ENCODE results near the gene HCAR2. TPM values are rescaled to one million over a fixed set of nuclear protein-coding genes. Genes with fewer than 3 reads are reported as not detected.
"Not testable (repeated sequence)": the region's sequence is repeated elsewhere in the genome, so short reads cannot be mapped to it uniquely, and the experiment has no call there.

HCAR2 gene
- total RNA-seq, 4 donors from 2014 or later: not detected

GRCh38 chr12:122659579-122659978, 43.6 kb downstream of the HCAR2 start:
- TF ChIP-seq CTCF (IDR thresholded peaks at IDR 0.05) (no peak), POLR2A (IDR thresholded peaks at IDR 0.05) (no peak)
- H3K9me3 ChIP-seq: no peaks in the 10 kb centered on the region
- no peak overlapping the region for H3K4me3 ChIP-seq
- DNase-seq: no peak
- no peak overlapping the region for H3K27ac ChIP-seq
- H3K36me3 ChIP-seq: no peaks in the 10 kb centered on the region
- H3K27me3 ChIP-seq: no peaks in the 10 kb centered on the region
- intact Hi-C loops (cut with DNase I; ENCODE audit: low total_unique reads): no loop called here
- H3K4me1 ChIP-seq: no peaks in the 10 kb centered on the region

DNA sequence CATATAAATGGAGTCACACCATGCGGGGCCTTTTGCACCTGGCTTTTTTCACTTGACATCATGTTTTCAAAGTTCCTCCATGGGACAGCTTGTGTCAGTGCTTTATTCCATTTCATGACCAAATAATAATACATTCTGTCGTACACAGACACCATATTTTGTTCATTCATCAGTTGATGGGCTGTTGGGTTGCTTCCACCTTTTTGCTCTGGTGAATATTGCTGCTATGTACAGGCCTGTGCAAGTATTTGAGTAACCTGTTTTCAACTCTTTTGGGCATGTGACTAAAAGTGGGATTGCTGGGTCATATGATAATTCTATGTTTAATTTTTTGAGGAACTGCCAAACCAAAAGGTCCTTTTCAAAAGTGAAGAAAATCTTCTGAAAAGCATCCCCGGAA, 46.9 kb downstream of the HCAR2 start:
- intact Hi-C loops (cut with DNase I; ENCODE audit: low total_unique reads): no loop called here
- Histone ChIP-seq H3K4me3 (no peak overlapping the region), H3K36me3 (no peaks in the 10 kb centered on the region), H3K9me3 (no peaks in the 10 kb centered on the region), H3K4me1 (no peaks in the 10 kb centered on the region), H3K27ac (no peak overlapping the region), H3K27me3 (no peaks in the 10 kb centered on the region)
- no peak for DNase-seq
- TF ChIP-seq CTCF (IDR thresholded peaks at IDR 0.05) (no peak), POLR2A (IDR thresholded peaks at IDR 0.05) (no peak)

DNA sequence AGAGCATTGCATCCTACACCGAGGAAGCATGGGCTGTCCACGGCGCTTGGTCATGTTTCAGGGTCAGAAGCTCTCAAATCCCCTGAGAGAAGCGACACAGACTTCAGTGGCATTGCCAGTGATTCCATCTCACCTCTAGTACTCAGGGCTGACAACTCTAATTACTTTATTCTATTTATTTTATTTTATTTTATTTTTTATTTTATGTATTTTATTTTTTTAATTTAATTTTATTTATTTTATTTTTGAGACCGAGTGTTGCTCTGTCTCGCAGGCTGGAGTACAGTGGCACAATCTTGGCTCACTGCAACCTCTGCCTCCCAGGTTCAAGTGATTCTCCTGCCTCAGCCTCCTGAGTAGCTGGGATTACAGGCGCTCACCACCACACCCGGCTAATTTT, 49.9 kb downstream of the HCAR2 start:
- H3K36me3 ChIP-seq; H3K9me3 ChIP-seq; H3K27me3 ChIP-seq; DNase-seq; H3K4me1 ChIP-seq; intact Hi-C loops (cut with DNase I; ENCODE audit: low total_unique reads); H3K27ac ChIP-seq; H3K4me3 ChIP-seq: not testable (repeated sequence)

- Histone ChIP-seq H3K4me1 (no peaks in the 10 kb centered on the region), H3K9me3 (no peaks in the 10 kb centered on the region), H3K36me3 (no peaks in the 10 kb centered on the region), H3K4me3 (no peak overlapping the region), H3K27me3 (no peaks in the 10 kb centered on the region), H3K27ac (no peak overlapping the region)
- no peak for TF ChIP-seq POLR2A (IDR thresholded peaks at IDR 0.05)
- no peak for TF ChIP-seq CTCF (IDR thresholded peaks at IDR 0.05)
- DNase-seq: no peak
- intact Hi-C loops (cut with DNase I; ENCODE audit: low total_unique reads): no loop called here
These were observed 51.5 kb downstream of the HCAR2 start for GRCh38 chr12:122651520-122652224.

Small RNA genes lying within 50 kb of the gene (small RNA-seq; reads per million reads assigned to genes)
- gene AC026333.2: not detected

Other genes starting within 250 kb of the HCAR2 start
- 10 to 100 TPM; 13.5 to 43.3 (median 25.8) TPM for gene ZCCHC8, start 202.4 kb downstream of the HCAR2 start, total RNA-seq
- 10 to 100 TPM; 51.2 to 83.2 (median 79.4) TPM for gene RSRC2, start 176.4 kb downstream of the HCAR2 start, total RNA-seq
- 10 to 100 TPM in 3 of 4 donors, 1 to 10 TPM in 1; 7.4 to 61.5 (median 13.9) TPM for gene KNTC1, start 176.1 kb downstream of the HCAR2 start, total RNA-seq
- gene HCAR3, start 13.5 kb upstream of the HCAR2 start, total RNA-seq: not detected
- gene HCAR1, start 27.5 kb upstream of the HCAR2 start, total RNA-seq: 1 to 10 TPM in 1 of 4 donors, under 1 TPM in 1, not detected in 2; 0.18 to 3.3 TPM
- 10 to 100 TPM; 13.1 to 50.0 (median 33.8) TPM for gene DENR, start 49.5 kb upstream of the HCAR2 start, total RNA-seq
- gene CCDC62, start 71.2 kb upstream of the HCAR2 start, total RNA-seq: 1 to 10 TPM in 2 of 4 donors, under 1 TPM in 2; 0.26 to 2.4 (median 1.1) TPM
- 10 to 100 TPM in 3 of 4 donors, 1 to 10 TPM in 1; 2.9 to 31.3 (median 25.8) TPM for gene HIP1R, start 132.1 kb upstream of the HCAR2 start, total RNA-seq
- gene VPS37B, start 192.8 kb upstream of the HCAR2 start, total RNA-seq: 10 to 100 TPM in 3 of 4 donors, 1 to 10 TPM in 1; 3.3 to 21.6 (median 20.2) TPM

Measured in uterus (tissue), 4 donors.